ENCODE measurements around the gene KRTAP9-1.
"Not testable (repeated sequence)": the region's sequence is repeated elsewhere in the genome, so short reads cannot be mapped to it uniquely, and the experiment has no call there.

KRTAP9-1 gene

DNA sequence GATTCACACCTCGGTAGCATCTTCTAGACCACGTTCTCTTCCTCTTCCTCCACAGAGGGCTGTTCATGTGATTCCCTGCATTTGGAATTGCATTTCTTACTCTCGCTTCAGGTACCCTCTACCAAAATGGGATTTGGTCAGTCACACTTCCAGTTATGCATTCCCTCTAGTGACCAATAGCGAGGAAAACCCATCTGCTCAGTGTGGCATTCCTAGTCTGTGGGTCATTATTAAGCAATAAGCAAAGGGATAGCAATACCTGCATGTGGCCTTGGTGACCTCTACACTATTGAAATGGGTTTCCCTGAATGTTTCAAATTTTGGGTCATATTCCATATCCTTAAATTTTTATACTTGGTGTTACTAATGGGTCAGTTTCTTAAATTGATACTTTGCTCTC, 39.7 kb upstream of the KRTAP9-1 start:
- DNase-seq (ENCODE audit: low spot score) = no peak
- TF ChIP-seq CTCF (IDR thresholded peaks at IDR 0.05; ENCODE audit: extremely low read depth, missing control alignments) = no peak

GRCh38 chr17:41151525-41151924, 38.2 kb upstream of the KRTAP9-1 start:
- no peak for DNase-seq (ENCODE audit: low spot score)
- TF ChIP-seq CTCF (IDR thresholded peaks at IDR 0.05; ENCODE audit: extremely low read depth, missing control alignments) = no peak

GRCh38 chr17:41153856-41154255, 35.8 kb upstream of the KRTAP9-1 start:
- DNase-seq (ENCODE audit: low spot score) = no peak
- TF ChIP-seq CTCF (IDR thresholded peaks at IDR 0.05; ENCODE audit: extremely low read depth, missing control alignments) = no peak

DNA sequence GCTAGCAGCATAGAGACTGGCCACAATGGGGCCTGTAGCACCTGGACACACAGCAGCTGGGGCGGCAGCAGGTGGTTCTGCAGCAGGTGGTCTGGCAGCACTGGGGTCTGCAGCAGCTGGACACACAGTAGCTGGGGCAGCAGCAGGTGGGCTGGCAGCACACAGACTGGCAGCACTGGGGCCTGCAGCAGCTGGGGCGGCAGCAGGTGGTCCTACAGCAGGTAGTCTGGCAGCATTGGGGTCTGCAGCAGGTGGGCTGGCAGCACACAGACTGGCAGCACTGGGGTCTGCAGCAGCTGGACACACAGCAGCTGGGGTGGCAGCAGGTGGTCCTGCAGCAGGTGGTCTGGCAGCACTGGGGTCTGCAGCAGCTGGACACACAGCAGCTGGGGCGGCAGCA, 29.5 kb upstream of the KRTAP9-1 start:
- not testable (repeated sequence) for DNase-seq (ENCODE audit: low spot score)

DNA sequence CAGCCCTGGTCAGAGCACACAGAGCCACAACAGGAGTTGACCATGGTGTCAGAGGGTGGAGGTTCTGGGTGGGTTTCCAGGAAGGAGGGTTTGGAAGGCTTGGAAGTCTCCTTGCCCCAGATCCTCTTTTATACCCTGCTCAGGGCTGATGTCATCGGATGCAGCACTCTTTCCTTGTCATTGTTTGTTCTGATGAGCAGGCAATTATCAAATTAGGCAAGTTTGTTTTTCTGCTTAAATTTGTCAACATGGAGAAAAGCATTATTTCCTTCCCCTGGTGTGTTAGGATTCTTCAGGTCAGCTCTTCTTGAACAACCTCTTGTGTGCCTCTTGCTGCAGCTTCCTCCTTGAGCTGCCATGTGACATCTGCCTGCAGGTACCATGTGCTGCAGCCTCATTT, 29.0 kb upstream of the KRTAP9-1 start, which contains the start of gene KRTAP4-4:
Gene KRTAP4-4, minus strand, starts transcription at position 101 of the 400 bp plus-strand sequence. Its CDS starts 57 bp downstream, at position 44.
- no peak for TF ChIP-seq CTCF (IDR thresholded peaks at IDR 0.05; ENCODE audit: extremely low read depth, missing control alignments)
- DNase-seq (ENCODE audit: low spot score) = no peak

- TF ChIP-seq CTCF (IDR thresholded peaks at IDR 0.05; ENCODE audit: extremely low read depth, missing control alignments) = no peak
- DNase-seq (ENCODE audit: low spot score) = no peak
Measured at GRCh38 chr17:41163828-41164227, 25.9 kb upstream of the KRTAP9-1 start.

DNA sequence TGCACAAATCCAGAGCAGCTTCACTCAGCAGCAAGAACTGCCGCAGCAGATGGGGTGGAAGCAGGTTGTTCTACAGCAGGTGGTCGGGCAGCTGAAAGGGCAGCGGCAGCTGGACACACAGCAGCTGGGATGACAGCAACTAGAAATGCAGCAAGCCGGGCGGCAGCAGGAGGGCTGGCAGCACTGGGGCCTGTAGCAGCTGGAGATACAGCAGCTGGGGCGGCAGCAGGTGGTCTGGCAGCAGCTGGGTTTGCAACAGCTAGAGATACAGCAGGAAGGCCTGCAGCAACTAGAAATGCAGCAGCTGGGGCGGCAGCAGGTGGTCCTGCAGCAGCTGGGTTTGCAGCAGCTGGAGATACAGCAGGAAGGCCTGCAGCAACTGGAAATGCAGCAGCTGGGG, 22.1 kb upstream of the KRTAP9-1 start:
- no peak for DNase-seq (ENCODE audit: low spot score)
- TF ChIP-seq CTCF (IDR thresholded peaks at IDR 0.05; ENCODE audit: extremely low read depth, missing control alignments) = no peak

- no peak for TF ChIP-seq CTCF (IDR thresholded peaks at IDR 0.05; ENCODE audit: extremely low read depth, missing control alignments)
- DNase-seq (ENCODE audit: low spot score) = no peak
Measured at GRCh38 chr17:41168121-41168520, 21.6 kb upstream of the KRTAP9-1 start, which contains the start of gene KRTAP4-3. TSS of gene KRTAP4-3 (minus strand) at chr17:41168221. CDS start at chr17:41168172, 49 bp downstream.

All from GM20000 (cell line).